NCI-H2081 treated with DMSO at 0.1 percent for 48 hours (cell line): Measurements from ENCODE around the gene RFNG.

Source experiments
- DNase-seq: peaks from one replicate; lab custom pipeline; 2025; lab: John Stamatoyannopoulos, UW

Gene RFNG

GRCh38 chr17:82058230-82058854, 6.7 kb upstream of the RFNG start:
- DNase-seq = no peak

GRCh38 chr17:82056729-82057621, 5.4 kb upstream of the RFNG start:
- DNase-seq = no peak

- DNase-seq = no peak
These were observed 4.5 kb upstream of the RFNG start for GRCh38 chr17:82055965-82056728.

GRCh38 chr17:82055023-82055964, 3.7 kb upstream of the RFNG start:
- DNase-seq = no peak

- DNase-seq = no peak
These were observed 2.9 kb upstream of the RFNG start for GRCh38 chr17:82054351-82055022.

- DNase-seq = no peak
These were observed 2.1 kb upstream of the RFNG start for GRCh38 chr17:82053556-82054263.

- no peak for DNase-seq
These were observed 1.5 kb upstream of the RFNG start for GRCh38 chr17:82053130-82053529.

GRCh38 chr17:82052638-82053059, 1.0 kb upstream of the RFNG start:
- no peak for DNase-seq

- no peak for DNase-seq
These were observed 610 bp downstream of the RFNG start for GRCh38 chr17:82050761-82051641.

- no peak for DNase-seq
These were observed 1.4 kb downstream of the RFNG start for GRCh38 chr17:82050152-82050760.

GRCh38 chr17:82049521-82049971, 2.1 kb downstream of the RFNG start:
- no peak for DNase-seq

- DNase-seq = no peak
These were observed 2.5 kb downstream of the RFNG start for GRCh38 chr17:82049106-82049505.

GRCh38 chr17:82048571-82048971, 3.0 kb downstream of the RFNG start:
- DNase-seq = no peak

- no peak for DNase-seq
These were observed 3.6 kb downstream of the RFNG start for GRCh38 chr17:82047914-82048570.

- DNase-seq = no peak
These were observed 4.2 kb downstream of the RFNG start for GRCh38 chr17:82047379-82047778.

GRCh38 chr17:82046903-82047302, 4.7 kb downstream of the RFNG start:
- DNase-seq = no peak

- no peak for DNase-seq
These were observed 5.6 kb downstream of the RFNG start for GRCh38 chr17:82045936-82046484.

- DNase-seq = no peak
These were observed 8.1 kb downstream of the RFNG start for GRCh38 chr17:82043507-82043906.
